ENCODE results near the gene VPS37B.
"Not testable (repeated sequence)": the region's sequence is repeated elsewhere in the genome, so short reads cannot be mapped to it uniquely, and the experiment has no call there.

Gene VPS37B

DNA sequence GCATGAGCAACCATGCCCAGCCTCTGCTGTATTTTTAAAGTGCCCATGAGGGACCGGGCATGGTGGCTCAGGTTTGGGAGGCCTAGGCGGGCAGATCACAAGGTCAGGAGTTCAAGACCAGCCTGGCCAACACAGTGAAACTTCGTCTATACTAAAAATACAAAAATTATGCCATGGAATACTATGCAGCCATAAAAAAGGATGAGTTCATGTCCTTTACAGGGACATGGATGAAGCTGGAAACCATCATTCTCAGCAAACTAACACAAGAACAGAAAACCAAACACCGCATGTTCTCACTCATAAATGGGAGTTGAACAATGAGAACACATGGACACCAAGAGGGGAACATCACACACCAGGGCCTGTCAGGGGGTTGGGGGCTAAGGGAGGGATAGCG, 9.3 kb upstream of the VPS37B start:
- DNase-seq, result not testable (repeated sequence)

DNA sequence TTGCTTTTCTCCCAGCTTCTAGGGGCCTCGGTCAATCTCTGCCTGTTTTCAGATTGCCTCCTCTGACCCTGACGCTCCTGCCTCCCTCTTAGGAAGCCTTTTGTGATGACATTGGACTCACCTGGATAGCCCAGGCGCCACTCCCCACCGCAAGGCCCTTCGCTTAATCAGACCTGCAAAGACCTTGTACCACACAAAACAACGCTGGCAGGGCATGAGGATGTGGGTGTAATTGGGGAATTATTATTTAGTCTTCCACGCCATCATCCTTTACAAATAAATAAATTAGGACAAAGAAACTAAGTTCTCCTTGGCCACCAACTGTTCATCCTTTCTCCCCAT, 7.7 kb upstream of the VPS37B start:
- no peak for DNase-seq

DNA sequence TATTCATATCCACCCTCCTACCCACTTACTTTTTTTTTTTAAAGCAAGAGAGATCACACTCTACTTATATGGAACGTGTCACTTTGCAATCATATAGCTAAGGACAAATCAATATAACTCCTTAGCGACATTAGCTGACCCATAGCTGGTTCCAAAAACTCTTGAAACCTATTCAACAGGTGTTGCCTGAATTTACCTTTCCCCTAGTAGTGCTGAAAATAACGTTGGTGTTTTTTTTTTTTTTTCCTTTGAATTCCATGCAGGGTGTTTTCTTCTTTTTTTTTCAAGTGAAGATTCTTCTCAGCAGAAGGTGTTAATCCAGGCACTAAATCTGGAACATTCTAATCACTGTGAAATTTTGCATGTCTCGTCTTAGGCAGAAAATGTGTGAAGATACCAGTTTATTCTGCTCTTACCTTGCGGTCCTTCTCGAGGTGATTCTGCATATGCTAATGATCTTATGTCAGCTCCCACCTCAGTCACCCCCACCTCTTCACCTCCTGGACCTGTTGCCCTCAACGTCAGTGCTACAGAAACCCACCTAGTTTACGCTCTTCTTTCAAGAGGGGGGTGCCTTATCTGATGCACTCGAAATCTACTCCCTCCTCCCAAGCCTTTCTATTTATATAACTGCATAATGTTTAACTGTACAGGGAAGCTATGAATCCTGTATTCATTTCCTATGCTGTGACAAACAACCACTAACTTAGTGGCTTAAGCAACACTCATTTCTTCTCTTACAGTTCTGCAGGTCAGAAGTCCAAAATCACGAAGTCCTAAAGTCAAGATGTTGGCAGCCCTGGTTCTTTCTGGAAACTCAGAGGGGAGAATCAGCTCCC, 7.1 kb upstream of the VPS37B start:
- DNase-seq, result no peak

DNA sequence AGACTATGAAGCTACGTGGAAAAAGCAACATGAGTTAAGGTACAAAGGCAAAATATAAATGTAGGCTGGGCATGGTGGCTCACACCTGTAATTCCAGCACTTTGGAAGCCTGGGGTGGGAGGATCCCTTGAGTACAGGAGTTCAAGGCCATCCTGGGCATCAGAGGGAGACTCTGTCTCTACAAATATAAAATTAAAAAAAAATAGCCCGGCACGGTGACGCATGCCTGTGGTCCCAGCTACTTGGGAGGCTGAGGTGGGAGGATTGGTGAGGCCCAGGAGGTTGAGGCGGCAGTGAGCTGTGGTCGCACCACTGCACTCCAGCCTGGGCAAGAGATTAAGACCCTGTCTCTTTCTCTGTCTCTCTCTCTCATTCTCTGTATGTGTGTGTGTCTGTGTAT, 4.0 kb upstream of the VPS37B start:
- no peak for DNase-seq

DNA sequence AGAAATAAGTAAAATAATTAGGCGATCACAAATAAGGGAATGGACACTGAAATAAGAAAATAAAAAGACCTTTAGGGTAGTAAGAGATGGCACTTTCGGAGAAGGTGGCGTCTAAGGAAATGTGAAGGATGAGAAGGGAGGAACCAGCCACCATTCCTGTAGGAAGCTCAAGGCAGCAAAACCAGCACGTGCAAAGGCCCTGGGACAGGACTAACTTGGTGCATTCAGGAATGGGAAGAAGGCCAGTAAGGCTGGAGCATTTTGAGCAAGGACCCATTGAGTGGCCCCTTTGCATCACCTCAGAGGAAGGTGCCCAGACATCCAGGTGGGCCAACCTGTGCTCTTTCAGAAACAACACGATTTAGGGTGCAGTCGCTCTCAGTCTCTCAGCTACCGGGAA, 738 bp upstream of the VPS37B start:
- no peak for DNase-seq

DNA sequence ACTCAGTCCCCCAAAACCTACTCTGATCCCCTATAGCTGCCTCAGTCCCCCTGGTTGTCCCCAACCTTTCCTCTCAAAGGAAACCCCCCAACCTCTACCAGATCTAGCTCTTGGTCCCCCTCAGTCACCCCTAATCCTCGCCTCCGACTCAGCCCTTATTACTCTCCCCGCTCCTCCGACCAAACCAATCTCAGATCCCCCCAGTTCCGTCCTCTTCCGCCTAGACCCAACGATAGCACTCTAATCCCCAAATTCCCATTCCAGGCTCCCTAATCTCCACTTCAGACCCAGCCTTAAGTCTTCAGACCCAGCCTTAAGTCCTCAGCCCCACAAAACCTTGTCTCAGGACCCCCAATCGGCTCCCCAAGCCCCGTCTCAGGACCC, 612 bp downstream of the VPS37B start:
- no peak for DNase-seq

DNA sequence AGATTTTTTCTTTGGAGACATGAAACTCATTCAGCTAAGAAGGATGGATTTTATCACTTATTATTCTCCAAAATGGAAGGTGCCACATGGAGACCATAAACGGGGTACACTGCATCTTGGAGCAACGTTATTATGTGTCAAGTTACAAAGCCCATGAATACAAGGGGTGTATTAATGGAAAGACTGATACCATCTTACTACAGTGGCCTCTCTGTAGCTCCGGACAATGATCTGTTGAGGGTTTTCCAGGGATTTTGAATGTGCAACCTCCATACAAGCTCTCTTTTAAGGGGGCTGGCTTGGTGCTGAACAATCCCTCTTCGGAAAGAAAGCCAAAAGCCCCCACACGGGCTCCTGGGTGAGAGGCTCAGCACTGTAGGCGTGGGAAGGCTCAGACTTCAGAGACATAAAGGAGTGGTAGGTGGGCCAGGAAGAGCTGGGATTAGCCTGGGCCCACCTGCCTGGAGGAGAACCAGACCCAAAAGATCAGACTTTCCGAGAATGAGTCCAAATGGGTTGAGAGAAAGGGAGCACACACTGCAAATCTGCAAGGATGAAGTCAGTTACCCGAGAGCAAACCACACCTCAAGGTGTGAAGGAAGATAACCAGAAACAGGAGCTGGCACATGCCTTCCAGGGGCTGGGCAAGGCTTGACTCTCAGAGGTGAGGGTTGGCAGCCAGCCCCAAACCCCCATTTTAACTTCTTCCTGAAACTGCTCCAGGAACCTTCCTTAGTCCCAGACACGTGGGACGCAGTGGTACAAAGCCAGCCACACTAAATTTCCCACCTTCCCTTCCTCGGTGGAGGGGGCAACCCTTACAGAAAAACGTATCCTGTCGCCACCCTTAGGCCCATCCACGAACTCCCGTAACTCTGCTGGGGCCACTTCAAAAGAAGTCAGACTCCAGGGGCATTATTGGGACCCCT, 1.5 kb downstream of the VPS37B start:
- DNase-seq, result no peak

DNA sequence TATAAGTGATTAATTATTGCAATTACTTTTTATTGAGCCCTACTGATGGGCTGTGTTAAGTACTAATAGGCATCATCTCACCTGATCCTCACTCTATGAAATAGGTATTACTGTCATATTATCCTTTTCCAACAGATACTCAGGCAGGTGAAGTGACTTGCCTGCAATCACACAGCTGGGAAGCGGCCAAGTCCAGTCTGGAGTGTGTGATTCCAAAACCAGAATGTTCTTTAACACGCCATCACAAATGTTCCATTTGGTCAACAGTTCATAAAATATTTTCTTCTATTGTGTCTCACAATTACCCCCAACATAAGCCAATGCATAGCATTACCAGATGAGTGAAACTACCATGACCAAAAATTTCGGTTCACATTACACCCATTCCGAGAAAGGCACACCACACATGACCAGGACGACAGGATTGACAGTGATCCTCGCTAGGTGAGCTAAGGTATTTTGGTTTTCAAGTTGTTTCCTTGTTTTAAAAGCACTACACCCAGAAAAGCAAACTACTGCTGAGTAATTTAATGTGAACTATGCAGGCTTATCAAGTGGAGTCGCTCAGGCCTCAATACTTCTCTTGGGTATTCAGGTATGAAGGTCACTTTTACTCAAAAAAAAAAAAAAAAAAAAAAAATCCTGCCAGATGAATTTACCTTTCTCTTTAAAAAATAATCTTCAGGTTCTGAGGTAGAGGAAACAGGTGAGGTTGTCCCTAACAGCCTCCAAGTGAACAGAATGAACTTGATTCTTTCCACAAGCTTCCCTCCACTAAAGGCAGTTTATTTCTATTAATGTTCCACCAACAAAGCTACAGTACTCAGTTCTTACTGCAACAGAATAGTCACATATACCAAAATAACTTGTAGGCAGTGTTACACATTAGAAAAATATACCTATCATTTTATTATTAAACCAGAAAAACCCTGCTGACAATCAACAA, 2.4 kb downstream of the VPS37B start:
- no peak for DNase-seq

DNA sequence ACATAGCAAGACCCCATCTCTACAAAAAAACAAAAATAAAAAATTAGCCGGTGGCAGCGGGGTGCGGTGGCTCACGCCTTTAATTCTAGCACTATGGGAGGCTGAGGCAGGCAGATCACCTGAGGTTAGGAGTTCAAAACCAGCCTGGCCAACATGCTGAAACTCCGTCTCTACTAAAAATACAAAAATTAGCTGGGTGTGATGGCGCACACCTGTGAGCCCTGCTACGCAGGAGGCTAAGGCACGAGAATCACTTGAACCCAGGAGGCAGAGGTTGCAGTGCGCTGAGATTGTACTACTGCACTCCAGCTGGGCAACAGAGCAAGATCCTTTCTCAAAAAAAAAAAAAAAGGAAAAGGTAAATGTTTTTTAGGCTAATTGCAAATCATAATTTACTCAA, 3.2 kb downstream of the VPS37B start:
- DNase-seq, result not testable (repeated sequence)

DNA sequence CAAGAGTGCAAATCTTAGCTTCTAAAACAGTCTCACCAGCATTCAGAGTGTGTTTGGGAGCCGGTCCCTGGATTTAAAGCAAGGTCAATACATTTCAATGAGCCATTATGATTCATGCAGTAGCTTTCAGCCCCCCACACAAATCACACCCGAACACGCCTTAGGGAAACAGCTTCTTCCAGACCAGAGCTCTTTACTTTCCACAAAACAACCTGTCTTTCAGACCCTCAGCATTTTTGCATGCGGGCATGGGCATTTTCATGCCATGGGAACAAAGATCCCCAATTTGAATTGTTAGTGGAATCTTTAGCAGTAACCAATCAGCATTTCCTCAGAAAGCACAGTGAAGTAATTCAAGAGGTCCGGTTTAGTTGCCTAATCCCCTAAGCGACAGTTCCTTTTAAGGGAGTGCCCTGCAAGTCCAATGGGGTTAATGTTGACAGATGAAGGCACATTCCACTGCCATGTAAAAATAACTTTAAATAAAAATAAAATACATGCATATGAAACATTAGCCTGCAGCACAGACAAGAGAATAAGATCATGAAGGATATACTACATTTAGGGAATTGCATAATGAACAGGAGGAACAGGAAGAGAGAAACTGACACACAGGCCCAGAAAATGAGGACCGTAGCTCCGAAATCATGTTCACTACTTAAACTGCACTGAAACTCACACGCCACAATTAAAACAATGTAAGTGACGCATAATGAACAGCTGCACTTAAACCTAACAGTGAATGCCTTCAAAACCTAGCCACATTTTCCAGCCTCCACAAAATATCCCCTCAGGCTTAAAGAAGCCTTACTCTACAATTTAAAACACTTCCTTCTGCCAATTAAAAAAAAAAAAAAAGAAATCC, 4.0 kb downstream of the VPS37B start:
- no peak for DNase-seq

DNA sequence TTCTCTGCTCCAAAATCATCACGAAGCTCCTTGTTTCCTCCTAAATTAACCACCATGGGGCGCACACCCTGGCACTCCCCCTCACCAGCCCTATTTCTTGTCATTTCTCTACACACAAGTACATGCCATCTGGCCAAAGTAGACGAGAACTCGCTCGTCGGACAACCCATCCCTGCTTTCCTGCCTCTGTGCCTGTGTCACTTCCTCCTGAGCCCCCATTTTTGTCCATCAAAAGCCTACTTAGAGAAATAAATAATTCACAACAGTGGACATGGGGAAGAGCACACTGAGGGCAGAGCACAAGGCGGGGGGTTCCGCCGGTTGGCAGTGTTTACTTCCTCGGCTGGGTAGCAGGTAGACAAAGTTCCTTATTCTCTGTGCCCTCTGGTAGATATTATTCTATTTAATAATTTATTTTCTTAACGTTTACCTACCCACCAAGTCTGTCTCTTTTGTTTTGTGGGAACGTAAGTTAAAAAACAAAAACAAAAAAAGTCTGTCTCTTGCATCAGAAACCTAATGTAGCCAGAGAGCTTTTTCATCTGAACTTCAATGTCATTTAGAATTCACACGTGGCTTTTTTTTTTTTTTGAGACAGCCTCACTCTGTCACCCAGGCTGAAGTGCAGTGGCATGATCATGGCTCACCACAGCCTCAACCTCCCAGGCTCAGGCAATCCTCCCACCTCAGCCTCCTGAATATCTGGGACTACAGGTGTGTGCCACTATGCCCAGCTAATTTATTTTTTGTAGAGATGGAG, 6.0 kb downstream of the VPS37B start:
- DNase-seq, result no peak

DNA sequence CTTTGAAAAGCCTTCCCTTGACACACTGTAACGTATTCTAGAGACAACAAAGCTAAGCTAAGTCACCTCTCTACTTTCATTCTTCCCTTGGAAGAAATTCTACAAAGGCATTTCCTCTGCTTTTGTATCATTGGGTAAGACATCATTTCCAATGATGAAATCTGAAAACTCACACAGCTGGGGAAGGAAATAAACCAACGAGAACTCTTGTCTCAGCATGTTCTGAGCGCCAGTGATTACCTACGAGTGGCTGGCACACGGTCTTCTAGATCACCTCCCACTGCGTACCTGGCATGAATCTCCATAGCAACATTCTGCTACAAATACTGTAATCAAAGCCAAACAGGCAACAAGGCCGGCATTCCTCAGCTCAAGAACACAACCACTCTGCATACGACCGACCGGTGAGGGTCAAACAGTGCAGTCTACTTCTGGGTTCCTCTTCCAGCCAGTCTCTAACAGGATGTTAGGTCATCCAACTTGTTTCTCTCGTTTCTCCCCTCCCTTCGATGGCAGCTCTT, 7.6 kb downstream of the VPS37B start:
- no peak for DNase-seq

DNA sequence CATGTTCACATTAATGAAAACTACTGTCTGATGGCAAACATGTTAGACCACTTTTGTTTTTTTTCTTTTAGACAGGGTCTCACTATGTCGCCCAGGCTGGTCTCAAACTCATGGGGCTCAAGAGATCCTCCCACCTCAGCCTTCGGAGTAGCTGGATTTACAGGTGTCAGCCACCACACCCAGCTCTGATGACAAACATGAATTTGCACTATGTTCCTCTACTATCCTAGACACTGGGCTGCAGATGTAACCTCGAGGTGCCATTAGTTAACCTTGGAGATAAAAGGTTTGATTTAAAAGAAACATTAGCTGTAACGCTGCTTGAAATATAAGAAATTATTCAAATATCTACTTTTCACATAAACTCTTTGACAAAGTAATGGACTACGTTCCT, 8.1 kb downstream of the VPS37B start:
- DNase-seq, result no peak

DNA sequence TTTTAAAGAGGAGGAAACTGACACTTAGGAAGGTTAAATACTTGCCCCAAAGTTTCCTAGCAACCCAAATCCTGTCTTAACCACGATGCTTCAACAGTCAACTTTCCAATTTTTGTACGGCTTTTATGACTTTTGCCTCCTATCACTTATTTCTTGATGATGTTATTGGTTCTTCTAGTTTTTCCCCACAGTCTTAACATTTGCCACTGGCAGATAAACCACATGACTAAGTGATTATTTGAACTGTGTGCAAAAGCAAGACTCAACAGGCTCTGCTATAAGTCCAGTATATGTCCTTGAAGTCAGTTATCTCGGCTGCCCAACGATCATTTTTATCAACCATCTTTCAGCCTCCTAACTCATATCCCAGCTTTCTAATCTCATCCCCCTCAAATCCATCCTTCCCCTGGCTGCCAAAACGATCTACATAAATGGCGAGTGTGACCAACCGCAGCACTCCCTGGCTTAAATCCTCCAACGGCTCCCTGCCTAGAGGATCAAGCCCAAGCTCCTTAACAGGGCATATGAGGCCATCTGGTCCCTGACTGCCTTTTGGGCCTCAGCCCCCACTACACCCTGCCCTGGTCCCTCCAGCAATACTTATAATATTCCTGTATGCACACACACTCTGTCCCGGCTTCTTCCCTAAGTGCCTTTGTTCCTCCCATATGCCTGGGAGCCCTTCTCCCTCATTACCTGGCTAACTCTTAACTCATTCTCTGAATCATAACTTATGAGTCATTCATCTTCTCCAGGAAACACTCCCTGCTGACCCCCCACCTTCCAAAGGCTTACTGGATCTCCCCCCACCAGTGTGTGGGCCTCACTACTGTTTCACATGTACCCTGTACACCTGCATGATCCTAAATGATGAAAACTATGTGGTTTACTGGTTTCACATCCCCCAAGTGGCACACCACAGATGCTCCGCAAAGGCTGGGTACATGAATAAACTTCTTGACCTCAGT, 8.8 kb downstream of the VPS37B start:
- no peak for DNase-seq

DNA sequence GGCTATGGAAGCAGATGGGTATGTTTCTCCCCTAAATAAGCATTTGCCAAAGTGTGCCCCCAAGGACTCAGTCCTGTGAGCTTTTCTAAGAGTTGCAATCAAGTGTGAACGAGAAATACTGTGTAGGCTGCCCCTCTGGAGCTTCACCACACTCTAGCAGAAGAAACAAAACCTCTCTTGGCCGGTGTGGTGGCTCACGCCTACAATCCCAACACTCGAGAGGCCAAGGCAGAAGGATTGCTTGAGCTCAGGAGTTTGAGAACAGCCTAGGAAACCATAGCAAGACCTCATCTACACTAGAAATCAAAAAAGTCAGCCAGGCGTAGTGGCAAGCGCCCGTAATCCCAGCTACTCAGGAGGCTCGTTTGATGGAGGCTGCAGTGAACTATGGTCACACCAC, 9.8 kb downstream of the VPS37B start:
- no peak for DNase-seq

DNA sequence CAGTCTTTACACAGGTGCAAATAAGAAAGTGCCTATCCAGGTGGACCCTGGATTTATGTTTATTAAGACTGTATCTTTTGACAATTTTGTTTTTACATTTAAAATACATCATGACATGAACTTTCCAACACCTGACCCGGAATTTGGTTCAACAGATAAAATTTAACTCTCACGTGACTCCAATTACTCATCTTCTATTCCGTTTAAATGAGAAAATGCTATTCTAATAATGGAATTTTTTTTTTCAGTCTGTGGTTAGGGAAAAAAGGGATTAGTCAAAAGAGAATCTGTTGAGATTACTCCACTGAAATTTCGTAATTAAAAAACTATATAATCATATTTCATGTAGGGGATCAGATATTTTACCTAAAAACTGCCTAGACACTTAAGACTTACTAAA, 11.1 kb downstream of the VPS37B start:
- no peak for DNase-seq

DNA sequence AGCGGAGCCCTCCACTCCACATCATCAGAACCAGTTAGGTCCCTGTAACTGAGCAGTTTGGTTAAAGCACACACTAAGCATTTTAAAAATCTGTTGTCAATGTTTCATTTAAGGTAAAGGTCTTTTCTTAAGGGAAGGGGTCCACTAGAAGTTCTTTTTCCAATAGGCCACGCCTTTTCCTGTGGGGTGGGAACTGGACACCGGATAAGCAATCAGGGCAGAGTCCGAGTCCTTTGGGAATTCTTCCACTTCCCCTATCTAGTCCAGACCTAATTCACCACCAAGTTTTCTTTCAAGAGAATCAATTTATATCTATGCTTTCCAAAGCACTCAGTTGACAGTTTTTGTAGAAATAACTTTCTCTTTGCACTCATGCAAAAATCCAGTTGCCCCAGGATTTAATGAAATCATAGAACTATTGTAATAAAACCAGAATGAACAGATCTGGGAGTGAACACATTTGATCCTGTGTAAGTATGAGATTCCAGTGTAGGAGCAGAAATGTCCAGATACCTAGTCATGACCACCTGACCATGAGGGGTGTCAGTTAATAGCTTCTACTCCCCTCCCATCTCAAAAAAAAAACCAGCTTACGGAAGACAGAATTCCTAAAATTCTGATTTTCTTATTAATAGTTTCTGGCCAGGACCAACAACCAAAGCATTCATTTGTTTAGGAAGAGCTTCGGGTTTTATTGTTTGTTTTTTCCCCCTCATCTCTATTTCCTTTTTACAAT, 11.7 kb downstream of the VPS37B start:
- DNase-seq, result no peak

DNA sequence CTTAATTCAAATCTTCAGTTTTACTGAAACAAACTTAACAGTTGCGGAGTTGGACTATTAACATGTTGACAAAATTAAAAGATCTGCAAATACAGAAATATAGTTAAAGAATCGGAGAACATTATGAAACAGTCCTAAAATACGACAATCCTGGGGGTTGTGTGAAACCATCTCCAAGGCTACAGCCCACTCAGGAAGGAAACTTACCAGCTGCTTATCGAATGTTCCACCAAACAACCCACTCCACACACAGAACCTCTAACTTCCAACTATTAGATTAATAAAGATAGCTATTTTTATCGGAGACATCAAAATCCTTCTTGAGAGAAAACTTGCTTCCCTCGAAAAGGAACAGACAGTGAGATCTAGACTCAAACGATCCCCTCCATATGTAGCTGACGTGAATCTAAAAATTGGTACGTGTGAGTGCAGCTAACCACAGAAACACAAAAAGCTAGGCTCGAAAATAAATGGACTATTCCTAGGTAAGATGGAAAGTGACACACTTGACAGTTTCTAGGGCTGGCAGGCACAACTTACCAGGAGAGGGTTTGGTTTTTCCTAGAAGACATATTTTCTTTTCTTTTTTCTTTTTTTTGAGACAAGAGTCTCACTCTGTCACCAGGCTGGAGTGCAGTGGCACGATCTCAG, 12.9 kb downstream of the VPS37B start:
- no peak for DNase-seq
